ENCODE measurements around the gene KIF25.

Gene KIF25

GRCh38 chr6:167995731-167996151 lies 1.7 kb upstream of the KIF25 start:
- TF ChIP-seq, protein P1, sequence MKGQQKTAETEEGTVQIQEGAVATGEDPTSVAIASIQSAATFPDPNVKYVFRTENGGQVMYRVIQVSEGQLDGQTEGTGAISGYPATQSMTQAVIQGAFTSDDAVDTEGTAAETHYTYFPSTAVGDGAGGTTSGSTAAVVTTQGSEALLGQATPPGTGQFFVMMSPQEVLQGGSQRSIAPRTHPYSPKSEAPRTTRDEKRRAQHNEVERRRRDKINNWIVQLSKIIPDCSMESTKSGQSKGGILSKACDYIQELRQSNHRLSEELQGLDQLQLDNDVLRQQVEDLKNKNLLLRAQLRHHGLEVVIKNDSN (IDR thresholded peaks at IDR 0.05): no peak
- no peak for TF ChIP-seq FOXM1 (IDR thresholded peaks at IDR 0.05; ENCODE audit: borderline replicate concordance, low read depth)
- TF ChIP-seq EGR1 (IDR thresholded peaks at IDR 0.05): no peak
- no peak for TF ChIP-seq MAX (IDR thresholded peaks at IDR 0.05)
- TF ChIP-seq RAD21 (IDR thresholded peaks at IDR 0.05; ENCODE audit: low read depth): no peak
- TF ChIP-seq CREB1 (IDR thresholded peaks at IDR 0.05; ENCODE audit: low read depth): no peak
- TF ChIP-seq, protein P2, sequence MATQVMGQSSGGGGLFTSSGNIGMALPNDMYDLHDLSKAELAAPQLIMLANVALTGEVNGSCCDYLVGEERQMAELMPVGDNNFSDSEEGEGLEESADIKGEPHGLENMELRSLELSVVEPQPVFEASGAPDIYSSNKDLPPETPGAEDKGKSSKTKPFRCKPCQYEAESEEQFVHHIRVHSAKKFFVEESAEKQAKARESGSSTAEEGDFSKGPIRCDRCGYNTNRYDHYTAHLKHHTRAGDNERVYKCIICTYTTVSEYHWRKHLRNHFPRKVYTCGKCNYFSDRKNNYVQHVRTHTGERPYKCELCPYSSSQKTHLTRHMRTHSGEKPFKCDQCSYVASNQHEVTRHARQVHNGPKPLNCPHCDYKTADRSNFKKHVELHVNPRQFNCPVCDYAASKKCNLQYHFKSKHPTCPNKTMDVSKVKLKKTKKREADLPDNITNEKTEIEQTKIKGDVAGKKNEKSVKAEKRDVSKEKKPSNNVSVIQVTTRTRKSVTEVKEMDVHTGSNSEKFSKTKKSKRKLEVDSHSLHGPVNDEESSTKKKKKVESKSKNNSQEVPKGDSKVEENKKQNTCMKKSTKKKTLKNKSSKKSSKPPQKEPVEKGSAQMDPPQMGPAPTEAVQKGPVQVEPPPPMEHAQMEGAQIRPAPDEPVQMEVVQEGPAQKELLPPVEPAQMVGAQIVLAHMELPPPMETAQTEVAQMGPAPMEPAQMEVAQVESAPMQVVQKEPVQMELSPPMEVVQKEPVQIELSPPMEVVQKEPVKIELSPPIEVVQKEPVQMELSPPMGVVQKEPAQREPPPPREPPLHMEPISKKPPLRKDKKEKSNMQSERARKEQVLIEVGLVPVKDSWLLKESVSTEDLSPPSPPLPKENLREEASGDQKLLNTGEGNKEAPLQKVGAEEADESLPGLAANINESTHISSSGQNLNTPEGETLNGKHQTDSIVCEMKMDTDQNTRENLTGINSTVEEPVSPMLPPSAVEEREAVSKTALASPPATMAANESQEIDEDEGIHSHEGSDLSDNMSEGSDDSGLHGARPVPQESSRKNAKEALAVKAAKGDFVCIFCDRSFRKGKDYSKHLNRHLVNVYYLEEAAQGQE (IDR thresholded peaks at IDR 0.05; ENCODE audit: low read depth): no peak
- no peak for TF ChIP-seq TAF1 (IDR thresholded peaks at IDR 0.05; ENCODE audit: low read depth)
- TF ChIP-seq NFIC (IDR thresholded peaks at IDR 0.05): no peak
- TF ChIP-seq TCF12 (IDR thresholded peaks at IDR 0.05; ENCODE audit: low read depth): no peak
- TF ChIP-seq TEAD4 (IDR thresholded peaks at IDR 0.05): no peak
- TF ChIP-seq EP300 (IDR thresholded peaks at IDR 0.05; ENCODE audit: borderline replicate concordance): no peak
- TF ChIP-seq CEBPB (IDR thresholded peaks at IDR 0.05): no peak
- no peak for TF ChIP-seq YY1 (IDR thresholded peaks at IDR 0.05; ENCODE audit: low read depth)

GRCh38 chr6:167996424-167997199 lies 859 bp upstream of the KIF25 start:
- TF ChIP-seq EP300 (IDR thresholded peaks at IDR 0.05; ENCODE audit: borderline replicate concordance): no peak
- TF ChIP-seq TEAD4 (IDR thresholded peaks at IDR 0.05): no peak
- TF ChIP-seq, protein P1 (IDR thresholded peaks at IDR 0.05): no peak
- TF ChIP-seq FOXM1 (IDR thresholded peaks at IDR 0.05; ENCODE audit: borderline replicate concordance, low read depth): no peak
- no peak for TF ChIP-seq EGR1 (IDR thresholded peaks at IDR 0.05)
- no peak for TF ChIP-seq CEBPB (IDR thresholded peaks at IDR 0.05)
- TF ChIP-seq, protein P2 (IDR thresholded peaks at IDR 0.05; ENCODE audit: low read depth): no peak

DNA sequence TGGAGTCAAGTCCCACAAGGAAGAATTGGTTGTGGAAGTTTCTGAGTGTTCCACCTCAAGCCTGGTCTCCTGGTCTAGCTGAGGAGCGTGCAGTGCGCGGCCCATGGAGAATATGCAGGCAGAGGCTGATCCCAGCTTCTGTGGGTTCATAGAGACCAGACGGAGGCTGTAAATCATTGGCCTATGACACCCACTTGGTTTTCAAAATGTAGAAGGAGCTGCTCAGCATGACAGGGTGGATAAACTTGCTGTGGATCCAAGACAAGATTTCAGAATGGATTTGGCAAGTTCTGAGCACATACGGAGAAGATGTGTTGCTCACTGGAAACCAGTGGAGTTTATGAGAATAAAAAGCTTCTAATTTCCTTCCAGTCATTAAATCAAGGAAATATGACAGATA lies 744 bp downstream of the KIF25 start:
- TF ChIP-seq, protein P1 (IDR thresholded peaks at IDR 0.05): no peak
- TF ChIP-seq CREB1 (IDR thresholded peaks at IDR 0.05; ENCODE audit: low read depth) (no peak), RAD21 (IDR thresholded peaks at IDR 0.05; ENCODE audit: low read depth) (no peak), ZBTB7A (IDR thresholded peaks at IDR 0.05; ENCODE audit: low read depth) (no peak), YY1 (IDR thresholded peaks at IDR 0.05; ENCODE audit: low read depth) (no peak), TAF1 (IDR thresholded peaks at IDR 0.05; ENCODE audit: low read depth) (no peak), TCF12 (IDR thresholded peaks at IDR 0.05; ENCODE audit: low read depth) (no peak), MAX (IDR thresholded peaks at IDR 0.05) (no peak), CEBPB (IDR thresholded peaks at IDR 0.05) (no peak), TEAD4 (IDR thresholded peaks at IDR 0.05) (no peak), NFIC (IDR thresholded peaks at IDR 0.05) (no peak), FOXM1 (IDR thresholded peaks at IDR 0.05; ENCODE audit: borderline replicate concordance, low read depth) (no peak), EGR1 (IDR thresholded peaks at IDR 0.05) (no peak), EP300 (IDR thresholded peaks at IDR 0.05; ENCODE audit: borderline replicate concordance) (no peak)
- TF ChIP-seq, protein P2 (IDR thresholded peaks at IDR 0.05; ENCODE audit: low read depth): no peak

Measured in Ishikawa (cell line).